Kidney glomerular epithelial cell (primary cell): Measurements from ENCODE around the gene ARID4B.
"Not testable (repeated sequence)": the region's sequence is repeated elsewhere in the genome, so short reads cannot be mapped to it uniquely, and the experiment has no call there.

Experiments used
- DNase-seq: peaks from one replicate; lab custom pipeline; 2025; lab: John Stamatoyannopoulos, UW

ARID4B gene, protein sequence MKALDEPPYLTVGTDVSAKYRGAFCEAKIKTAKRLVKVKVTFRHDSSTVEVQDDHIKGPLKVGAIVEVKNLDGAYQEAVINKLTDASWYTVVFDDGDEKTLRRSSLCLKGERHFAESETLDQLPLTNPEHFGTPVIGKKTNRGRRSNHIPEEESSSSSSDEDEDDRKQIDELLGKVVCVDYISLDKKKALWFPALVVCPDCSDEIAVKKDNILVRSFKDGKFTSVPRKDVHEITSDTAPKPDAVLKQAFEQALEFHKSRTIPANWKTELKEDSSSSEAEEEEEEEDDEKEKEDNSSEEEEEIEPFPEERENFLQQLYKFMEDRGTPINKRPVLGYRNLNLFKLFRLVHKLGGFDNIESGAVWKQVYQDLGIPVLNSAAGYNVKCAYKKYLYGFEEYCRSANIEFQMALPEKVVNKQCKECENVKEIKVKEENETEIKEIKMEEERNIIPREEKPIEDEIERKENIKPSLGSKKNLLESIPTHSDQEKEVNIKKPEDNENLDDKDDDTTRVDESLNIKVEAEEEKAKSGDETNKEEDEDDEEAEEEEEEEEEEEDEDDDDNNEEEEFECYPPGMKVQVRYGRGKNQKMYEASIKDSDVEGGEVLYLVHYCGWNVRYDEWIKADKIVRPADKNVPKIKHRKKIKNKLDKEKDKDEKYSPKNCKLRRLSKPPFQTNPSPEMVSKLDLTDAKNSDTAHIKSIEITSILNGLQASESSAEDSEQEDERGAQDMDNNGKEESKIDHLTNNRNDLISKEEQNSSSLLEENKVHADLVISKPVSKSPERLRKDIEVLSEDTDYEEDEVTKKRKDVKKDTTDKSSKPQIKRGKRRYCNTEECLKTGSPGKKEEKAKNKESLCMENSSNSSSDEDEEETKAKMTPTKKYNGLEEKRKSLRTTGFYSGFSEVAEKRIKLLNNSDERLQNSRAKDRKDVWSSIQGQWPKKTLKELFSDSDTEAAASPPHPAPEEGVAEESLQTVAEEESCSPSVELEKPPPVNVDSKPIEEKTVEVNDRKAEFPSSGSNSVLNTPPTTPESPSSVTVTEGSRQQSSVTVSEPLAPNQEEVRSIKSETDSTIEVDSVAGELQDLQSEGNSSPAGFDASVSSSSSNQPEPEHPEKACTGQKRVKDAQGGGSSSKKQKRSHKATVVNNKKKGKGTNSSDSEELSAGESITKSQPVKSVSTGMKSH (N-terminal part only)

GRCh38 chr1:235327559-235328270 lies at the start of gene ARID4B:
TSS of gene ARID4B (minus strand) at chr1:235328179. CDS start at chr1:235326919, 1,260 bp downstream.
- DNase-seq: no peak

GRCh38 chr1:235375919-235376605 lies 48.1 kb upstream of the ARID4B start:
- no peak for DNase-seq

- no peak for DNase-seq
Measured at GRCh38 chr1:235369802-235370201, 41.8 kb upstream of the ARID4B start.

GRCh38 chr1:235368428-235368827 lies 40.4 kb upstream of the ARID4B start:
- no peak for DNase-seq

- peak; percentile 98 for DNase-seq
Measured at GRCh38 chr1:235367000-235367908, 39.3 kb upstream of the ARID4B start, which contains the start of gene TBCE. TSS of gene TBCE (plus strand) at chr1:235367427. CDS start at chr1:235380050, 12,623 bp downstream.

DNA sequence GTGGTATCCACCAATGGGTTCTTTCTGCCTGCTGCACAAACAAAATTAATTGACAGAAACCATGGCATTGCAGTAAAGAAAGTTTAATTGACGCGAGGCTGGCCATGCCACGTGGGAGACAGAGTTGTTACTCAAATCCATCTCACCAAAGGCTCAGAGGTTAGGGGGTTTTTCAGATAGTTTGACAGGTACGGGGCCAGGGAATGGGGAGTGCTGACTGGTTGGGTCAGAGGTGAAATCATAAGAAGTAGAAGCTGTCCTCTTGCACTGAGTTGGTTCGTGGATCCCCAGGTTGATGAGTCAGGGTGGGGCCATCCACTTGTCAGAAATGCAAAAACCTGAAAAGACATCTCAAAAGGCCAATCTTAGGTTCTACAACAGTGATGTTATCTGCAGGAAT lies 38.3 kb upstream of the ARID4B start:
- DNase-seq: no peak

GRCh38 chr1:235364189-235364588 lies 36.2 kb upstream of the ARID4B start:
- DNase-seq: not testable (repeated sequence)

GRCh38 chr1:235358899-235359298 lies 30.9 kb upstream of the ARID4B start:
- DNase-seq: no peak

DNA sequence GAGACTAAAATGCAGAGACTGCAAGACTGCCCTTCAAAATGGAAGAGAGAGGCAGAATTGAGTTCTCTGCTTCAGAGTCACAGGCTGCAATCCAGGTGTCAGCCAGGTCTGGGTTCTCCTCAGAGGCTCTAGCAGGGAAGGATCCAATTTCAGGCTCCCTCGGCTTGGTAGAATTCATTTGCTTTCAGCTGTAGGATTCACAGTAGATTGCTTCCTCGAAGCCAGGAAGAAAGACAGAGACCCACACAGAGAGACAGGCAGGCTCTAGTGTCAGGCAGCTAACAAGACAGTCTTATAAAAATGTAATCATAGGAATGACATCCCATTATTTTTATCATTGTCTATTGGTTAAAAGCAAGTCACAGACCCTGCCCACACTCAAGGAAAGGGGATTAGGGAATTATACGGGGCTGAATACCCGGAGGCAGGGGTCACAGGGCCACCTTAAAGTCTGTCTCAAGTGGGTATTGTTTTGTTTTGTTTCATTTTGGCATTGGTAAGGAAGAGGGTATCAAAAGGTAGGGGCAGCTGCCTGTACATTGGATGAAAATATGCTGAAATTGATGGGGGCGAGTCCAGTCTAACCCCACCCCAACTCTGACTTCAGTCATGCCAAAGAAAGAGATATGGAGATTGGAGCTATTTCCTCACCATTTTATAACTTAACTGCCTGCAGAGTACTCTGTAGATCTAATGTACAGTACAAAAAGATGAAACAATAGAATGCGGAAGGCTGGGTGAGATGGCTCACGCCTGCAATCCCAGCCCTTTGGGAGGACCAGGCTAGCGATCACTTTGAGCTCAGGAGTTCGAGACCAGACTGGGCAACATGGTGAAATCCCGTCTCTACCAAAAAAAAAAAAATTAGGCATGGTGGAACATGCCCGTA lies 29.8 kb upstream of the ARID4B start:
- no peak for DNase-seq

GRCh38 chr1:235351898-235352297 lies 23.9 kb upstream of the ARID4B start:
- DNase-seq: no peak

DNA sequence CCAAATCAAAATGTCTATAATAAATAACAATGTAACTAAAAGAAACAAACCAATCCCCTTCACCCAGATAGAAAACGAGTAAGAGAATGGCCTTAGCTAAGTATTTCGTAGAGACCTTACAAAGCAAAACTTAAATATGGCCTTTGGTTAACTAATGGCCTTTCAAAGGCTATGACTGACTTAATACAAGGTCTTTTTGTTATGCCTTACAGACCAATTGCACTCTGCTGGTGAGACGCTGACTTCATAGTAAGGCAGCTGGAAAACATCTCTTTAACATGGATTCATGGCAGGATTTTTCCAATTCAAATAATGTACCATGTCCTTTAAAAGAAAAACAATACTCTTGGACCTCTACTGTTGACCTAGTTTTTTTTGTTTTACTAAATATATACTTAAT lies 23.5 kb upstream of the ARID4B start:
- DNase-seq: no peak

- DNase-seq: no peak
Measured at GRCh38 chr1:235343726-235344125, 15.7 kb upstream of the ARID4B start.

GRCh38 chr1:235342471-235342870 lies 14.5 kb upstream of the ARID4B start:
- no peak for DNase-seq

- DNase-seq: no peak
Measured at GRCh38 chr1:235342039-235342438, 14.1 kb upstream of the ARID4B start.

DNA sequence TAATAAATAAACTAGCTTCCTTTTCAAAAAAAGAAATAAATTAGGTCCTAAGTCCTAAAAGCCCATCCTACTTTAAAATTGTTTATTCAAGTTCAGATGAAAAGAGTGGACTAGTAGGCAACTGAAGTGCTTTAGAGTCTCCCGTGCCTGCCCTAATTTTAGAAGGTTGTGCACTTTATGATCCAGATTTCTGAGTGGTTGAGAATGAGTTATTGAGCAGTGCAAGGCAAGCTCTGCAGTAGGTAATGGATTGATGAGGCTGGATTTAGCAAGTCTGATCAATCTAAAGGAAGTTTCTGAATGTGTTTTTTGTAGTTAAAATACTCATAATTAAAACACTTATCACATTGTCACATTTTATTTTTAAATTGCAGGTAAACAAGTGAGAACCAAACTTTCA lies 13.4 kb upstream of the ARID4B start:
- no peak for DNase-seq

- no peak for DNase-seq
Measured at GRCh38 chr1:235339746-235340145, 11.8 kb upstream of the ARID4B start.

DNA sequence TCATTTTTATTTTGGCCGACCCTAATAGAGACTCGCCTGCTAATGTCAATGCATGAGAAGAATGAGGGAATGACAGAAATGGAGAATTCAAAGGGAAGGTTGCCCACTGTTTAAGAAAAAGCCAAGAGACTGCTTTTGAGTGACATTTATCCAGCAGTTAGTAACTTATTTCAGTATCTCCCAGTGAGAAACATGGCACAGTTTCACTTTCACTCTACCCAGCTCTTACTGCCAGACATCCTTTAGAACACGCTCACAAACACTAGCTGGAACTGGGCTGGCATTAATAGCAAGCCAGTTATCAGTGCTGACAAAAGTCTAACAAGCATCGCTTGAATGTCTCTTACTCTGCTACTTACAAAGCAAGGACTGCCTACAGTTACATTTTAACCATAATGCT lies 8.9 kb upstream of the ARID4B start:
- peak; percentile 10 for DNase-seq

DNA sequence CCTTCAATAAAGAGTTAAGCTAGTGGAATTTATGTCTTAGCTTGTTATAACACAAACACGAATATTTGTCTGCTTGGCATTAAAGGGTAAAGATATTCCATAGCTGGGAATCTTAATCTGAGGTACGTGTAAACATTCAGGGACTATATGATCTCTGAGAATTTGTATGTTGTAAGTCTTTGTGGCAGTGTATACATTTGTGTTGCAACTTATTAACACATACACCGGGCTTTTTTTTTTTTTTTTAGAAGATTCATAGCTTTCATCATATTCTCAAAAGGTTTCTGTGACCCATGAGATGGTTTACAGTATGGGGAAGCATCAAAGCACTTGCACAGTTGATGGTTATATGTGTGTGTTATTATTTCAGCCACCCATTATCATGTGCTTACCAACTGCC lies 3.4 kb upstream of the ARID4B start:
- no peak for DNase-seq

- no peak for DNase-seq
Measured at GRCh38 chr1:235330918-235331285, 2.9 kb upstream of the ARID4B start.
